GM23338 (cell line): ENCODE data around the gene IQGAP1. TPM values are rescaled to one million over a fixed set of nuclear protein-coding genes. Genes with fewer than 3 reads are reported as not detected.

Experiments
- ATAC-seq: fragments of 200-7000 bp; cut with Tn5 transposase; 3 replicates; pipeline ENCODE4 v1.9.1; 2020
- DNase-seq: peaks from one replicate; pipeline ENCODE4 v3.0.0-alpha.2; 2015; ENCODE audit warnings: low spot score
- H2AFZ ChIP-seq: fragments of 200-600 bp; sonication (generic); 2 replicates; pipeline ENCODE4 v1.8.0; 2016; ENCODE audit warnings: antibody characterized with exemption, mild to moderate bottlenecking, moderate library complexity
- H3F3A ChIP-seq: fragments of 200-600 bp; sonication (generic); replicated peaks from 2 replicates; pipeline ENCODE4 v1.8.0; 2017; ENCODE audit warnings: antibody characterized with exemption, mixed run types, low read depth
- H3K27ac ChIP-seq: fragments of 200-600 bp; sonication (generic); 2 replicates; pipeline ENCODE4 v1.6.1; 2016; ENCODE audit warnings: low read depth
- H3K27me3 ChIP-seq: fragments of 200-600 bp; sonication (generic); 2 replicates; pipeline ENCODE4 v1.8.0; 2016; ENCODE audit warnings: mild to moderate bottlenecking, mixed run types, moderate library complexity; ENCODE audit not compliant: insufficient read depth
- H3K36me3 ChIP-seq: fragments of 200-600 bp; sonication (generic); 2 replicates; pipeline ENCODE4 v1.8.0; 2016; ENCODE audit warnings: mild to moderate bottlenecking; ENCODE audit not compliant: insufficient read depth
- H3K4me1 ChIP-seq: fragments of 200-600 bp; sonication (generic); 2 replicates; pipeline ENCODE4 v1.8.0; 2016; ENCODE audit warnings: mild to moderate bottlenecking, moderate library complexity; ENCODE audit not compliant: insufficient read depth
- H3K4me2 ChIP-seq: fragments of 200-600 bp; sonication (generic); 2 replicates; pipeline ENCODE4 v1.7.1; 2017; ENCODE audit warnings: mixed run types
- H3K4me3 ChIP-seq: fragments of 200-600 bp; sonication (generic); 2 replicates; pipeline ENCODE4 v1.6.1; 2016; ENCODE audit warnings: mixed run types
- H3K79me2 ChIP-seq: fragments of 200-600 bp; sonication (generic); replicated peaks from 2 replicates; pipeline ENCODE4 v1.8.0; 2017; ENCODE audit warnings: mild to moderate bottlenecking; ENCODE audit not compliant: insufficient read depth
- H3K9me2 ChIP-seq: fragments of 200-600 bp; sonication (generic); 2 replicates; pipeline ENCODE4 v1.8.0; 2017; ENCODE audit not compliant: insufficient read depth
- H4K20me1 ChIP-seq: fragments of 200-600 bp; sonication (generic); replicated peaks from 2 replicates; pipeline ENCODE4 v1.8.0; 2017; ENCODE audit warnings: mild to moderate bottlenecking; ENCODE audit not compliant: insufficient read depth
- H3K27ac Mint-ChIP-seq: 2 replicates; pipeline ENCODE4 v1.8.0; 2020; ENCODE audit warnings: inconsistent platforms, mild to moderate bottlenecking, moderate library complexity, mixed read lengths
- H3K27me3 Mint-ChIP-seq: 3 replicates; pipeline ENCODE4 v1.8.0; 2022; ENCODE audit warnings: low read depth, mild to moderate bottlenecking, moderate library complexity, mixed read lengths, inconsistent platforms; ENCODE audit not compliant: insufficient read depth, poor library complexity
- H3K36me3 Mint-ChIP-seq: 3 replicates; pipeline ENCODE4 v1.8.0; 2021; ENCODE audit warnings: low read depth, mild to moderate bottlenecking, inconsistent platforms, moderate library complexity, mixed read lengths
- H3K4me1 Mint-ChIP-seq: 3 replicates; pipeline ENCODE4 v1.8.0; 2020; ENCODE audit warnings: mild to moderate bottlenecking, inconsistent platforms, mixed read lengths
- H3K4me3 Mint-ChIP-seq: 3 replicates; pipeline ENCODE4 v1.8.0; 2021; ENCODE audit warnings: moderate library complexity, mild to moderate bottlenecking, inconsistent platforms, mixed read lengths
- H3K9me3 Mint-ChIP-seq: 3 replicates; pipeline ENCODE4 v1.8.0; 2020; ENCODE audit warnings: moderate library complexity, mild to moderate bottlenecking, inconsistent platforms, mixed read lengths
- CREB1 ChIP-seq: fragments of 250-450 bp; sonication (Bioruptor Pico); IDR thresholded peaks from 2 replicates; pipeline ENCODE4 v1.5.0; 2020; ENCODE audit warnings: low read depth, mild to moderate bottlenecking, moderate library complexity
- ETS1 ChIP-seq: IDR thresholded peaks from 2 replicates; pipeline ENCODE4 v1.6.1; 2016; ENCODE audit warnings: antibody characterized with exemption
- EZH2 ChIP-seq: fragments of 200-600 bp; sonication (generic); IDR thresholded peaks from one replicate; pipeline ENCODE4 v1.8.0; 2017; ENCODE audit warnings: antibody characterized with exemption, mild to moderate bottlenecking, low read depth; ENCODE audit not compliant: unreplicated experiment
- NANOG ChIP-seq: IDR thresholded peaks from 2 replicates; pipeline ENCODE4 v1.6.1; 2016; ENCODE audit warnings: antibody characterized with exemption, borderline replicate concordance
- STAT1 ChIP-seq: IDR thresholded peaks from one replicate; pipeline ENCODE4 v1.6.1; 2016; ENCODE audit warnings: antibody characterized with exemption; ENCODE audit not compliant: unreplicated experiment
- ZNF462 ChIP-seq: fragments of 250-450 bp; sonication (Bioruptor Pico); IDR thresholded peaks from 2 replicates; pipeline ENCODE4 v1.5.0; 2020; ENCODE audit warnings: mild to moderate bottlenecking, moderate library complexity
- polyA plus RNA-seq: library from polyadenylated mRNA; unstranded; fragments of >200 nt; fragmentation: Nextera tagmentation; extraction: Ambion mirVana; gene quantifications from 2 replicates; pipeline ENCODE4 v1.2.1, GENCODE V29; 2016
- total RNA-seq: library from RNA; depleted of rRNA; stranded (reverse); fragments of >200 nt; shearing (Covaris generic); gene quantifications from 2 replicates; pipeline ENCODE4 v1.2.3, GENCODE V29; 2014

The IQGAP1 gene
- total and polyA plus RNA-seq, 2 experiments from 2014 or later: 92.7 to 159 TPM

- peak overlapping the region; percentile 47 for H3K27ac Mint-ChIP-seq
- Histone ChIP-seq H3K27ac (peak overlapping the region; percentile 36), H3K4me2 (peak overlapping the region; percentile 12; the same call in 1 of the 2 replicates), H4K20me1 (no peaks in the 10 kb centered on the region), H3K9me2 (no peaks in the 10 kb centered on the region), H3K4me3 (no peak overlapping the region), H3K27me3 (no peaks in the 10 kb centered on the region), H3K36me3 (no peaks in the 10 kb centered on the region), H3K4me1 (peaks cover 39% of the 10 kb centered on the region), H3K79me2 (peaks cover 98% of the 10 kb centered on the region), H2AFZ (no peak overlapping the region), H3F3A (no peaks in the 10 kb centered on the region)
- DNase-seq: no peak
- TF ChIP-seq NANOG (no peak), ETS1 (no peak), STAT1 (no peak), CREB1 (CRISPR knock-in tag) (no peak), ZNF462 (CRISPR knock-in tag) (no peak), EZH2 (no peak)
- H3K36me3 Mint-ChIP-seq: peaks cover 12% of the 10 kb centered on the region; the same call in 2 of the 3 replicates
- peaks cover 10% of the 10 kb centered on the region; the same call in 2 of the 3 replicates for H3K9me3 Mint-ChIP-seq
- ATAC-seq: peak; percentile 34; the same call in 1 of the 3 replicates
- H3K27me3 Mint-ChIP-seq: no peaks in the 10 kb centered on the region
- no peak overlapping the region for H3K4me3 Mint-ChIP-seq
- peaks cover 29% of the 10 kb centered on the region for H3K4me1 Mint-ChIP-seq
Measured at GRCh38 chr15:90419738-90420406, 31.8 kb downstream of the IQGAP1 start.
